ENCODE data around the gene ATF7IP. TPM values are rescaled to one million over a fixed set of nuclear protein-coding genes. Genes with fewer than 3 reads are reported as not detected.

The ATF7IP gene
- polyA plus RNA-seq, 1 experiment, result 26.6 TPM

DNA sequence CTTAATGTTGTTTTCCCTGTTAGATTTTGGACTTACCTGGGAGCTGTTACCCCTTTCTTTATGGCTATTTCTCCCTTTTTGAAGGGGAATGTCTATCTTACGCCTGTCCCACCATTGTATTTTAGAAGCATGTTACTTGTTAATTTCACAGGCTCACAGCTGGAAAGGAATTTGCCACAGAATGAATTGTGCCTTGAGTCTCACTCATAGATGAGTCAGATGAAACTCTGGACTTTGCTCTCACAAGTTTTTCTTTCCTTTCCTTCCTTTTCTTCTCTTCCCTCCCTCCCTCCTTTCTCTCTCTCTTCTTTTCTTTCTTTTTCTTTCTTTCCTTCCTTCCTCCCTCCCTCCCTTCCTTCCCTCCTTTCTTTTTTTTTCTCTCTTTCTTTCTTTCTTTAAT lies 9.3 kb upstream of the ATF7IP start:
- no peak overlapping the region for H3K27ac ChIP-seq (ENCODE audit: low read depth, low read length)
- CTCF ChIA-PET, result interaction anchor here (0.7 kb wide), 1 partner anchor 156 kb away, joined by 3 read pairs; no protein-coding TSS in a partner anchor
- no peak for DNase-seq (ENCODE audit: low read depth, low spot score)
- no peak overlapping the region for H3K4me3 ChIP-seq (ENCODE audit: low read depth, low read length)
- POLR2A ChIA-PET, result interaction anchor here (0.8 kb wide), 1 partner anchor 9 kb away, joined by 3 read pairs; the partner anchor contains the start of gene ATF7IP
- H3K9me3 ChIP-seq (ENCODE audit: control insufficient read depth, insufficient read depth, low read length), result peaks cover 9% of the 10 kb centered on the region
- H3K27me3 ChIP-seq (ENCODE audit: control insufficient read depth, insufficient read depth, low read length), result no peaks in the 10 kb centered on the region
- TF ChIP-seq, protein P1, sequence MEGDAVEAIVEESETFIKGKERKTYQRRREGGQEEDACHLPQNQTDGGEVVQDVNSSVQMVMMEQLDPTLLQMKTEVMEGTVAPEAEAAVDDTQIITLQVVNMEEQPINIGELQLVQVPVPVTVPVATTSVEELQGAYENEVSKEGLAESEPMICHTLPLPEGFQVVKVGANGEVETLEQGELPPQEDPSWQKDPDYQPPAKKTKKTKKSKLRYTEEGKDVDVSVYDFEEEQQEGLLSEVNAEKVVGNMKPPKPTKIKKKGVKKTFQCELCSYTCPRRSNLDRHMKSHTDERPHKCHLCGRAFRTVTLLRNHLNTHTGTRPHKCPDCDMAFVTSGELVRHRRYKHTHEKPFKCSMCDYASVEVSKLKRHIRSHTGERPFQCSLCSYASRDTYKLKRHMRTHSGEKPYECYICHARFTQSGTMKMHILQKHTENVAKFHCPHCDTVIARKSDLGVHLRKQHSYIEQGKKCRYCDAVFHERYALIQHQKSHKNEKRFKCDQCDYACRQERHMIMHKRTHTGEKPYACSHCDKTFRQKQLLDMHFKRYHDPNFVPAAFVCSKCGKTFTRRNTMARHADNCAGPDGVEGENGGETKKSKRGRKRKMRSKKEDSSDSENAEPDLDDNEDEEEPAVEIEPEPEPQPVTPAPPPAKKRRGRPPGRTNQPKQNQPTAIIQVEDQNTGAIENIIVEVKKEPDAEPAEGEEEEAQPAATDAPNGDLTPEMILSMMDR (IDR thresholded peaks at IDR 0.05; ENCODE audit: low read depth, low read length), result no peak

GRCh38 chr12:14357486-14357885 lies 8.0 kb upstream of the ATF7IP start:
- ChIA-PET CTCF (interaction anchor here (1.2 kb wide), 1 partner anchor 120 kb away, joined by 3 read pairs; no protein-coding TSS in a partner anchor), POLR2A (no interaction called here)
- Histone ChIP-seq H3K4me3 (ENCODE audit: low read depth, low read length) (no peak overlapping the region), H3K27me3 (ENCODE audit: control insufficient read depth, insufficient read depth, low read length) (no peaks in the 10 kb centered on the region), H3K27ac (ENCODE audit: low read depth, low read length) (no peak overlapping the region), H3K9me3 (ENCODE audit: control insufficient read depth, insufficient read depth, low read length) (no peaks in the 10 kb centered on the region)
- no peak for DNase-seq (ENCODE audit: low read depth, low spot score)
- TF ChIP-seq, protein P1 (IDR thresholded peaks at IDR 0.05; ENCODE audit: low read depth, low read length), result no peak

GRCh38 chr12:14362352-14362751 lies 3.1 kb upstream of the ATF7IP start:
- DNase-seq (ENCODE audit: low read depth, low spot score), result no peak
- TF ChIP-seq, protein P1 (IDR thresholded peaks at IDR 0.05; ENCODE audit: low read depth, low read length), result no peak
- H3K9me3 ChIP-seq (ENCODE audit: control insufficient read depth, insufficient read depth, low read length), result no peaks in the 10 kb centered on the region; the same call in 1 of the 2 replicates
- no peak overlapping the region for H3K27ac ChIP-seq (ENCODE audit: low read depth, low read length)
- H3K27me3 ChIP-seq (ENCODE audit: control insufficient read depth, insufficient read depth, low read length), result no peaks in the 10 kb centered on the region
- CTCF ChIA-PET, result interaction anchor here (1.6 kb wide), 1 partner anchor 124 kb away, joined by 4 read pairs; no protein-coding TSS in a partner anchor
- H3K4me3 ChIP-seq (ENCODE audit: low read depth, low read length), result no peak overlapping the region
- POLR2A ChIA-PET, result interaction anchor here (0.7 kb wide), 1 partner anchor 1317 kb away, joined by 5 read pairs; no protein-coding TSS in a partner anchor

GRCh38 chr12:14364583-14365271 lies 755 bp upstream of the ATF7IP start:
- no peak for DNase-seq (ENCODE audit: low read depth, low spot score)
- Histone ChIP-seq H3K27ac (ENCODE audit: low read depth, low read length) (no peak overlapping the region), H3K9me3 (ENCODE audit: control insufficient read depth, insufficient read depth, low read length) (no peaks in the 10 kb centered on the region; the same call in 1 of the 2 replicates), H3K27me3 (ENCODE audit: control insufficient read depth, insufficient read depth, low read length) (no peaks in the 10 kb centered on the region), H3K4me3 (ENCODE audit: low read depth, low read length) (peak overlapping the region; percentile 77)
- CTCF ChIA-PET, result interaction anchor here (0.8 to 2.6 kb wide), 7 partner anchors 10 to 126 kb away, joined by 4 to 31 read pairs (median 5); no protein-coding TSS in a partner anchor
- POLR2A ChIA-PET, result interaction anchor here (0.5 to 1.7 kb wide), 10 partner anchors 9 to 111 kb away, joined by 3 to 28 read pairs (median 6); no protein-coding TSS in a partner anchor
- TF ChIP-seq, protein P1 (IDR thresholded peaks at IDR 0.05; ENCODE audit: low read depth, low read length), result no peak

Data from AG04450 (cell line).